Spleen (tissue), 11 donors: Measurements from ENCODE around the gene BAIAP2L2. TPM values are rescaled to one million over a fixed set of nuclear protein-coding genes. Genes with fewer than 3 reads are reported as not detected.

ENCODE experiments used
- DNase-seq: peaks from one replicate; pipeline ENCODE4 v3.0.0-alpha.2; 2020
- H3K27ac ChIP-seq, 8 donors: fragments of 200-600 bp; sonication (generic) in 7 of 8; 1 replicate in 4 of 8; 2 replicates in 4 of 8; pipeline versions ENCODE4 v1.5.0 to v1.8.0; 2016 to 2021; ENCODE audit warnings: inconsistent platforms in 4 of 8, mild to moderate bottlenecking in 4 of 8, moderate library complexity in 1 of 8
- H3K27me3 ChIP-seq, 7 donors: fragments of 200-600 bp; sonication (generic) in 6 of 7; replicated peaks in 1 of 7; 1 replicate in 4 of 7; 2 replicates in 3 of 7; pipeline versions ENCODE4 v1.5.0 to v1.8.0; 2016 to 2021; ENCODE audit warnings: inconsistent platforms in 3 of 7, mild to moderate bottlenecking in 1 of 7
- H3K36me3 ChIP-seq, 6 donors: fragments of 200-600 bp; sonication (generic) in 5 of 6; 1 replicate in 4 of 6; 2 replicates in 2 of 6; pipeline versions ENCODE4 v1.5.0 to v1.8.0; 2016 to 2021; ENCODE audit warnings: inconsistent platforms in 2 of 6
- H3K4me1 ChIP-seq, 6 donors: fragments of 200-600 bp; sonication (generic) in 5 of 6; 1 replicate in 3 of 6; 2 replicates in 3 of 6; pipeline versions ENCODE4 v1.5.0 to v1.8.0; 2016 to 2021; ENCODE audit warnings: inconsistent platforms in 3 of 6
- H3K4me3 ChIP-seq, 8 donors: fragments of 200-600 bp; sonication (generic) in 7 of 8; 1 replicate in 4 of 8; 2 replicates in 4 of 8; pipeline versions ENCODE4 v1.5.0 to v1.8.0; 2016 to 2021; ENCODE audit warnings: inconsistent platforms in 4 of 8, mild to moderate bottlenecking in 4 of 8, moderate library complexity in 2 of 8
- H3K9me3 ChIP-seq, 8 donors: fragments of 200-600 bp; sonication (generic) in 7 of 8; 1 replicate in 4 of 8; 2 replicates in 4 of 8; pipeline versions ENCODE4 v1.5.0 to v1.8.0; 2016 to 2021; ENCODE audit warnings: inconsistent platforms in 4 of 8
- POLR2A ChIP-seq, 3 donors: fragments of 450-650 bp; IDR thresholded peaks; one replicate each; pipeline ENCODE4 v1.5.1; 2017; ENCODE audit warnings: antibody characterized with exemption in 3 of 3, mild to moderate bottlenecking in 1 of 3
- POLR2AphosphoS5 ChIP-seq, 3 donors: sonication (generic); formaldehyde crosslinking; IDR thresholded peaks; one replicate each; pipeline ENCODE4 v1.5.1; 2017; ENCODE audit warnings: antibody characterized with exemption in 3 of 3
- WGBS, 5 donors: extraction: QIAGEN DNeasy Blood & Tissue Kit in 3 of 5; methylation state at CpG; one replicate each; pipeline versions ENCODE4 v1.1.5 to v1.1.7; 2013 to 2018; 5-methylcytosine and 5-hydroxymethylcytosine counted together
- intact Hi-C: fragments of 100-400 bp; cut with DNase I; formaldehyde crosslinking; loops from one replicate; pipeline ENCODE4 v1.15.0; 2023; ENCODE audit warnings: low total_unique reads
- polyA plus RNA-seq, 3 donors: library from polyadenylated mRNA; stranded (reverse); fragments of 200-250 nt; gene quantifications; one replicate each; pipeline ENCODE4 v1.2.1, GENCODE V29; 2013
- total RNA-seq, 7 donors: library from RNA; depleted of rRNA in 3 of 7; stranded (reverse); fragments of >200 nt in 3 of 7; fragmentation: NEBNext Ultra II Directional in 4 of 7; extraction: Animal tissue kit (Norgen Biotek cat#: 25700) in 4 of 7; gene quantifications; one replicate each; pipeline versions ENCODE4 v1.1.0 to v1.2.1, GENCODE V29; 2016 to 2021
- TF ChIP-seq, protein P1 (sequence below), 11 experiments: fragments of 200-600 bp in 7 of 11; fragments of 450-650 bp in 4 of 11; sonication (generic) in 4 of 11; IDR thresholded peaks in 8 of 11; conservative IDR thresholded peaks in 3 of 11; 1 replicate in 7 of 11; 2 replicates in 4 of 11; pipeline versions ENCODE4 v1.4.0 to v1.8.0; 2016 to 2021; ENCODE audit warnings: antibody characterized with exemption in 11 of 11, inconsistent platforms in 4 of 11, mild to moderate bottlenecking in 1 of 11
- donor health status: healthy with polysubstance abuse.
- donor health status: DM: no; HTN: no; CAD: no; lungs with moderate emphysema.
- donor health status: DM: no; HTN: no; CAD: no.
- donor health status: Bipolar disorder and iron deficiency.
- donor health status: healthy.
- donor health status: DM: no; HTN: no; CAD: no.
- donor health status: DM: yes; HTN: yes; CAD: no.

Gene BAIAP2L2
- total and polyA plus RNA-seq, 10 donors = 0.37 to 3.0 (median 0.91) TPM

- no peak for DNase-seq
- 84 to 89% (median 87%) methylated on average over 15 to 16 of the region's 16 CpGs for WGBS, 5 donors
- Histone ChIP-seq H3K27me3 (no peaks in the 10 kb centered on the region), H3K4me3 (no peak overlapping the region), H3K9me3 (no peaks in the 10 kb centered on the region), H3K36me3 (peaks cover 0 to 72% (median 10%) of the 10 kb centered on the region in 6 donors), H3K4me1 (peaks cover 0 to 25% (median 12%) of the 10 kb centered on the region in 6 donors), H3K27ac (no peak overlapping the region)
- intact Hi-C loops = no loop called here
- TF ChIP-seq, protein P1, sequence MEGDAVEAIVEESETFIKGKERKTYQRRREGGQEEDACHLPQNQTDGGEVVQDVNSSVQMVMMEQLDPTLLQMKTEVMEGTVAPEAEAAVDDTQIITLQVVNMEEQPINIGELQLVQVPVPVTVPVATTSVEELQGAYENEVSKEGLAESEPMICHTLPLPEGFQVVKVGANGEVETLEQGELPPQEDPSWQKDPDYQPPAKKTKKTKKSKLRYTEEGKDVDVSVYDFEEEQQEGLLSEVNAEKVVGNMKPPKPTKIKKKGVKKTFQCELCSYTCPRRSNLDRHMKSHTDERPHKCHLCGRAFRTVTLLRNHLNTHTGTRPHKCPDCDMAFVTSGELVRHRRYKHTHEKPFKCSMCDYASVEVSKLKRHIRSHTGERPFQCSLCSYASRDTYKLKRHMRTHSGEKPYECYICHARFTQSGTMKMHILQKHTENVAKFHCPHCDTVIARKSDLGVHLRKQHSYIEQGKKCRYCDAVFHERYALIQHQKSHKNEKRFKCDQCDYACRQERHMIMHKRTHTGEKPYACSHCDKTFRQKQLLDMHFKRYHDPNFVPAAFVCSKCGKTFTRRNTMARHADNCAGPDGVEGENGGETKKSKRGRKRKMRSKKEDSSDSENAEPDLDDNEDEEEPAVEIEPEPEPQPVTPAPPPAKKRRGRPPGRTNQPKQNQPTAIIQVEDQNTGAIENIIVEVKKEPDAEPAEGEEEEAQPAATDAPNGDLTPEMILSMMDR (IDR thresholded peaks at IDR 0.05 in 8 of 11, conservative IDR thresholded peaks at IDR 0.05 in 3 of 11) = no peak
- TF ChIP-seq POLR2AphosphoS5 (IDR thresholded peaks at IDR 0.05) (no peak), POLR2A (IDR thresholded peaks at IDR 0.05) (no peak)
Observed at GRCh38 chr22:38141217-38141973, 30.9 kb upstream of the BAIAP2L2 start.

GRCh38 chr22:38139901-38140300 is 29.4 kb upstream of the BAIAP2L2 start:
- Histone ChIP-seq H3K9me3 (no peaks in the 10 kb centered on the region), H3K27me3 (no peaks in the 10 kb centered on the region), H3K4me1 (peaks cover 0 to 25% (median 12%) of the 10 kb centered on the region in 6 donors), H3K4me3 (no peak overlapping the region), H3K36me3 (peaks cover 0 to 83% (median 17%) of the 10 kb centered on the region in 6 donors), H3K27ac (no peak overlapping the region)
- DNase-seq = no peak
- TF ChIP-seq POLR2A (IDR thresholded peaks at IDR 0.05) (no peak), POLR2AphosphoS5 (IDR thresholded peaks at IDR 0.05) (no peak)
- TF ChIP-seq, protein P1 (IDR thresholded peaks at IDR 0.05 in 8 of 11, conservative IDR thresholded peaks at IDR 0.05 in 3 of 11) = no peak
- 93 to 98% (median 96%) methylated on average over 11 of the region's 11 CpGs for WGBS, 5 donors
- intact Hi-C loops = no loop called here

DNA sequence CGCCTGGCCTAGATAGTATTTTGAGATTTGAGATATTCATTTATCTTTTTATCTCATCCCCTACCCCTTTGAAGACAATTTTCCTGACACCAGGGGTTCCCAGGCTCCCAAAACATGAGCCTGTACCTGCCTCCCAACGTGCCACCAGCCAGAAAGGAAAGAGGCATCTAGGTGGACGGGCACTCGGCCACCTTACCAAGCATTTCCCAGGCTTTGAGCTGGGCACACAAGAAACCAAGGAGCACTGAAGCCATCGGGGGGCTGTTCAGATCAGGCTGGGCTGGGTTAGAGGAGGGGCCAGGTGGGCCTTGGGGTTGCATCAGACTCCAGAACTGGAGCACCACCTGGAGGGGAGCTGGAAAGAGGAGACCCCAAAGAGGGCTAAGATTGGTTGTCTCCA is 28.5 kb upstream of the BAIAP2L2 start:
- DNase-seq = no peak
- TF ChIP-seq, protein P1 (IDR thresholded peaks at IDR 0.05 in 8 of 11, conservative IDR thresholded peaks at IDR 0.05 in 3 of 11) = no peak
- TF ChIP-seq POLR2A (IDR thresholded peaks at IDR 0.05) (no peak), POLR2AphosphoS5 (IDR thresholded peaks at IDR 0.05) (no peak)

GRCh38 chr22:38137876-38138687 is 27.6 kb upstream of the BAIAP2L2 start:
- no peak overlapping the region for H3K27ac ChIP-seq
- H3K4me1 ChIP-seq = peaks cover 0 to 13% (median 2%) of the 10 kb centered on the region in 6 donors
- 90 to 97% (median 95%) methylated on average over 8 to 9 of the region's 9 CpGs for WGBS, 5 donors
- intact Hi-C loops = no loop called here
- H3K9me3 ChIP-seq = no peaks in the 10 kb centered on the region
- TF ChIP-seq POLR2AphosphoS5 (IDR thresholded peaks at IDR 0.05) (no peak), POLR2A (IDR thresholded peaks at IDR 0.05) (no peak)
- TF ChIP-seq, protein P1 (IDR thresholded peaks at IDR 0.05 in 8 of 11, conservative IDR thresholded peaks at IDR 0.05 in 3 of 11) = no peak
- no peak for DNase-seq
- H3K4me3 ChIP-seq = no peak overlapping the region
- peaks cover 0 to 91% (median 24%) of the 10 kb centered on the region in 6 donors for H3K36me3 ChIP-seq
- no peaks in the 10 kb centered on the region for H3K27me3 ChIP-seq

More for the DNA sequence above, 28.5 kb upstream of the BAIAP2L2 start:
- Histone ChIP-seq H3K27me3 (no peaks in the 10 kb centered on the region), H3K27ac (no peak overlapping the region), H3K9me3 (no peaks in the 10 kb centered on the region), H3K36me3 (peaks cover 0 to 91% (median 21%) of the 10 kb centered on the region in 6 donors), H3K4me3 (no peak overlapping the region), H3K4me1 (peaks cover 0 to 22% (median 10%) of the 10 kb centered on the region in 6 donors)
- WGBS, 5 donors = 83 to 96% (median 88%) methylated on average over 5 of the region's 5 CpGs
- intact Hi-C loops = no loop called here
